Activated CD8-positive, alpha-beta memory T cell treated with anti-CD3 and anti-CD28 coated beads for 36 hours (primary cell): ENCODE data around the gene ADAMTS7. TPM values are rescaled to one million over a fixed set of nuclear protein-coding genes. Genes with fewer than 3 reads are reported as not detected.

ENCODE experiments used
- CTCF ChIA-PET: fragments of 350-600 bp; sonication (Branson Sonifier 250); formaldehyde crosslinking; loops from one replicate; lab custom pipeline; 2021; ENCODE audit warnings: antibody characterized with exemption; lab: Charles Lee
- POLR2A ChIA-PET: fragments of 350-600 bp; sonication (Branson Sonifier 250); formaldehyde crosslinking; loops from one replicate; lab custom pipeline; 2021; ENCODE audit warnings: antibody characterized with exemption; lab: Charles Lee
- total RNA-seq, 2 experiments: library from RNA; stranded (reverse); gene quantifications; one replicate each; pipeline ENCODE4 v1.2.3, GENCODE V29; 2021

Gene ADAMTS7
- total RNA-seq, 2 experiments from 2014 or later: 0.23 to 0.48 TPM

- CTCF ChIA-PET: no interaction called here
- POLR2A ChIA-PET: no interaction called here
Measured at GRCh38 chr15:78712797-78713515, 98.3 kb downstream of the ADAMTS7 start.

GRCh38 chr15:78711638-78712037, 99.6 kb downstream of the ADAMTS7 start:
- ChIA-PET CTCF (interaction anchor here (1.0 kb wide), 1 partner anchor 603 kb away, joined by 3 read pairs; no protein-coding TSS in a partner anchor), POLR2A (no interaction called here)

GRCh38 chr15:78709263-78709882, 101.9 kb downstream of the ADAMTS7 start:
- POLR2A ChIA-PET: no interaction called here
- CTCF ChIA-PET: interaction anchor here (0.8 to 1.5 kb wide), 7 partner anchors 18 to 91 kb away, joined by 3 to 8 read pairs (median 3); no protein-coding TSS in a partner anchor

Other genes with a start within 250 kb of the ADAMTS7 start
- gene CHRNA5, start 245.9 kb downstream of the ADAMTS7 start, total RNA-seq: 10 to 100 TPM; 10.5 to 11.3 TPM
- not detected for gene CHRNA3, start 190.5 kb downstream of the ADAMTS7 start, total RNA-seq
- not detected for gene CHRNB4, start 170.3 kb downstream of the ADAMTS7 start, total RNA-seq
- 100 to 1,000 TPM; 256 to 264 TPM for gene MORF4L1, start 61.4 kb upstream of the ADAMTS7 start, total RNA-seq
- 1 to 10 TPM; 7.2 to 7.4 TPM for gene CTSH, start 133.6 kb upstream of the ADAMTS7 start, total RNA-seq